Panc1 (cell line): ENCODE data around the gene PLEKHG4.

ENCODE experiments used
- POLR2AphosphoS5 ChIP-seq: IDR thresholded peaks from 2 replicates; pipeline ENCODE4 v1.6.1; 2012; ENCODE audit warnings: mild to moderate bottlenecking, low read depth, low read length, moderate library complexity
- TCF7L2 ChIP-seq: IDR thresholded peaks from 2 replicates; pipeline ENCODE4 v1.6.1; 2011; ENCODE audit warnings: mild to moderate bottlenecking, low read depth, low read length, inconsistent platforms
- TF ChIP-seq, protein P1 (sequence below): fragments of 450-650 bp; IDR thresholded peaks from 2 replicates; pipeline ENCODE4 v1.5.1; 2017; ENCODE audit warnings: mild to moderate bottlenecking
- TF ChIP-seq, protein P2 (sequence below), 2 experiments: IDR thresholded peaks; 2 replicates each; pipeline ENCODE4 v1.6.1; 2011 to 2012; ENCODE audit warnings: low read depth in 2 of 2, control low read depth in 1 of 2, low read length in 1 of 2, mild to moderate bottlenecking in 1 of 2, moderate library complexity in 1 of 2; ENCODE audit not compliant: insufficient read depth in 1 of 2

DNA sequence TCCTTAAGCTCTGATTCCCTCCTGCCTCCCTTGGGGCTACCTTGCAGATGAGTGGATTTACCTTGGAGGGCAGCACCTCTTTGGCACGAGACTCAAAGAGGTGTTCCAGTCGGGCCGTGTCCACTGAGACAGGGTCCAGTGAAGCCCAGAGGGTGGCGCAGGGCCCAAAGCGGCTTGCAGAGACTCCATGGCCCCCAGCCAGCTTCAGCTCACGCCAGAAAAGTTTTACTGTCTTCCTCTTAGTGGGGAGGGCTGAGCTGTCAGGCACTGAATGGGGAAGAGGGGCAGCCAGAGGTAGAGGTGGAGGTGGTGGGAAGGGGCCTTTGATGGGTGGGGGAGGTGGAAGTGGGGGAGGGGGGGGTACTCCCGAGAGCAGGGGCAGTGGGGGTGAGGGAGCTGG lies 45.7 kb upstream of the PLEKHG4 start:
- TF ChIP-seq, protein P1, sequence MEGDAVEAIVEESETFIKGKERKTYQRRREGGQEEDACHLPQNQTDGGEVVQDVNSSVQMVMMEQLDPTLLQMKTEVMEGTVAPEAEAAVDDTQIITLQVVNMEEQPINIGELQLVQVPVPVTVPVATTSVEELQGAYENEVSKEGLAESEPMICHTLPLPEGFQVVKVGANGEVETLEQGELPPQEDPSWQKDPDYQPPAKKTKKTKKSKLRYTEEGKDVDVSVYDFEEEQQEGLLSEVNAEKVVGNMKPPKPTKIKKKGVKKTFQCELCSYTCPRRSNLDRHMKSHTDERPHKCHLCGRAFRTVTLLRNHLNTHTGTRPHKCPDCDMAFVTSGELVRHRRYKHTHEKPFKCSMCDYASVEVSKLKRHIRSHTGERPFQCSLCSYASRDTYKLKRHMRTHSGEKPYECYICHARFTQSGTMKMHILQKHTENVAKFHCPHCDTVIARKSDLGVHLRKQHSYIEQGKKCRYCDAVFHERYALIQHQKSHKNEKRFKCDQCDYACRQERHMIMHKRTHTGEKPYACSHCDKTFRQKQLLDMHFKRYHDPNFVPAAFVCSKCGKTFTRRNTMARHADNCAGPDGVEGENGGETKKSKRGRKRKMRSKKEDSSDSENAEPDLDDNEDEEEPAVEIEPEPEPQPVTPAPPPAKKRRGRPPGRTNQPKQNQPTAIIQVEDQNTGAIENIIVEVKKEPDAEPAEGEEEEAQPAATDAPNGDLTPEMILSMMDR, result no peak
- TF ChIP-seq POLR2AphosphoS5 (no peak), TCF7L2 (no peak)
- TF ChIP-seq, protein P2, sequence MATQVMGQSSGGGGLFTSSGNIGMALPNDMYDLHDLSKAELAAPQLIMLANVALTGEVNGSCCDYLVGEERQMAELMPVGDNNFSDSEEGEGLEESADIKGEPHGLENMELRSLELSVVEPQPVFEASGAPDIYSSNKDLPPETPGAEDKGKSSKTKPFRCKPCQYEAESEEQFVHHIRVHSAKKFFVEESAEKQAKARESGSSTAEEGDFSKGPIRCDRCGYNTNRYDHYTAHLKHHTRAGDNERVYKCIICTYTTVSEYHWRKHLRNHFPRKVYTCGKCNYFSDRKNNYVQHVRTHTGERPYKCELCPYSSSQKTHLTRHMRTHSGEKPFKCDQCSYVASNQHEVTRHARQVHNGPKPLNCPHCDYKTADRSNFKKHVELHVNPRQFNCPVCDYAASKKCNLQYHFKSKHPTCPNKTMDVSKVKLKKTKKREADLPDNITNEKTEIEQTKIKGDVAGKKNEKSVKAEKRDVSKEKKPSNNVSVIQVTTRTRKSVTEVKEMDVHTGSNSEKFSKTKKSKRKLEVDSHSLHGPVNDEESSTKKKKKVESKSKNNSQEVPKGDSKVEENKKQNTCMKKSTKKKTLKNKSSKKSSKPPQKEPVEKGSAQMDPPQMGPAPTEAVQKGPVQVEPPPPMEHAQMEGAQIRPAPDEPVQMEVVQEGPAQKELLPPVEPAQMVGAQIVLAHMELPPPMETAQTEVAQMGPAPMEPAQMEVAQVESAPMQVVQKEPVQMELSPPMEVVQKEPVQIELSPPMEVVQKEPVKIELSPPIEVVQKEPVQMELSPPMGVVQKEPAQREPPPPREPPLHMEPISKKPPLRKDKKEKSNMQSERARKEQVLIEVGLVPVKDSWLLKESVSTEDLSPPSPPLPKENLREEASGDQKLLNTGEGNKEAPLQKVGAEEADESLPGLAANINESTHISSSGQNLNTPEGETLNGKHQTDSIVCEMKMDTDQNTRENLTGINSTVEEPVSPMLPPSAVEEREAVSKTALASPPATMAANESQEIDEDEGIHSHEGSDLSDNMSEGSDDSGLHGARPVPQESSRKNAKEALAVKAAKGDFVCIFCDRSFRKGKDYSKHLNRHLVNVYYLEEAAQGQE (IDR thresholded peaks at IDR 0.05; ENCODE audit: insufficient read depth in 1 of 2, low read depth in 2 of 2, low read length in 1 of 2), result no peak
